Epidermal melanocyte (primary cell): ENCODE data around the gene NDUFV2.

Experiments
- DNase-seq: peaks from one replicate; pipeline ENCODE4 v3.0.0; 2011; ENCODE audit warnings: low spot score; ENCODE audit not compliant: insufficient read length

NDUFV2 gene

DNA sequence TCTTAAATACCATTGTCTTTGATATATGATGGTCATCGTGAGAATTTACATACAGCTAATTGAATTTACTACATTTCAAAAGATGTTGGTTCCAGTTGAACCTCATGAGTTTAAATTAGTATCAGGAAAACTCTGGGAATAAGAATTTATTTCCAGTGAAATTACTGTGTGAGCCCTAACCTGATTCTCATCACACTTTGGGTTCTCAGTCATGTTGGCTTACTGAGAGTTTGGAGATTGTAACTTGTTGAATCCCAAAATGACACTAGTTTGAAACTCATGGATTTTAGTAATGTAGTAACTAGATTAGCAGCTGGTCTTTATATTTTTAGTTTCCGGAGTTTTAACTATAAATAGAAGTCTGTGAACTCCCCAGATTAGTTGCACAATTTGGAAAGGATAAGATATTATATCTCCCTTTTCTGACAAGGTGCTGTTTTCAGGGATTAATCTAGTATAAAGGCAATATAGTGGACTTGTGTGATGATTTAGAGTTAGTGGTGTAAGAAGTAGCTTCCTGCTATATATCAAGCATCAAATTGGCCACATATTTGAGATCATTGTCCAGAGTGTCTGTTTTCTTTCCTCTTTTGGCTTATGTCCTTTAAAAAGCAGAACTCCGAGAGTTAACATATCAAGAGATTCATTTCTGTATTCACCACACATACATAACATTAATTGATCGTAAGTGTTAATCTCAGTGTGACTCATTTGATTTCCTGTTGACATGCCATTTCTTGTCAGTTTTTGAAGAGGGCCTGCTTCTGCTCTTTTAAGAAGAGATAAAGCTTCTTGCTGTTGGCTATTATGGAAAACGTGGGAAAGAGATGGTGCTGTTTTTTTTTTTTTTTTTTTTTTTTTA, 15.7 kb downstream of the NDUFV2 start:
- no peak for DNase-seq

DNA sequence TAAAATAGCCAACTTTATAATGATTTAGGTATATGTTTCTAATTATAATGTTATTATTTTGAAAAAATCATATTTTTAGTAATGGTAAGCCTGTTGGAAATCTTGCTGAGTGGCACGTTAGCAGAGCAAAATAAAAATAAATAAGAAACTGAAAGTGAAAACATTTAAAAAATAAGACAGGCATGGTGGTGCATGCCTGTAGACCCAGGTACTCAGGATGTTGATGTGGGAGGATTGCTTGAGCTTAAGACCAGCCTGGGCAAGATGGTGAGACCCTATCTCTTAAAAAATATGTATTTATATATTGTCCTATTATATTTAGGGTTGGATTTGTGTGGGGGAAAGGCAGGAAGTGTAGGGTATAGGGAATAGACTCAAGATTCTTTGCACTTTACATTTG, 18.3 kb downstream of the NDUFV2 start:
- no peak for DNase-seq

- DNase-seq: no peak
These were observed 21.0 kb downstream of the NDUFV2 start for GRCh38 chr18:9123520-9123919.

DNA sequence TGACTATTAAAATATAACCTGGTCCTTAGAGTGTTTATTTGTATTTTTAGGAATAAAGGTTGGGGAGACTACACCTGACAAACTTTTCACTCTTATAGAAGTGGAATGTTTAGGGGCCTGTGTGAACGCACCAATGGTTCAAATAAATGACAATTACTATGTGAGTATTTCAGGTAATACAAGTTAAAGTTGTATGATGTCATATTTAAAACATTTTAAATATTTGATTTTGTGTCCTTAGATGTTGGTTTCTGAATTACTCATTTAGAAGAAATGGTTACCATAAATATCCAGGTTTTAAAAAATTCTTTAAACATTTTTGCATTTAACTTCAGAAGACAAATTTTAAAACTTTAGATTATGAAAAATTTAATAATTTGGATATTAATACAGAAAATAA, 22.3 kb downstream of the NDUFV2 start:
- no peak for DNase-seq

DNA sequence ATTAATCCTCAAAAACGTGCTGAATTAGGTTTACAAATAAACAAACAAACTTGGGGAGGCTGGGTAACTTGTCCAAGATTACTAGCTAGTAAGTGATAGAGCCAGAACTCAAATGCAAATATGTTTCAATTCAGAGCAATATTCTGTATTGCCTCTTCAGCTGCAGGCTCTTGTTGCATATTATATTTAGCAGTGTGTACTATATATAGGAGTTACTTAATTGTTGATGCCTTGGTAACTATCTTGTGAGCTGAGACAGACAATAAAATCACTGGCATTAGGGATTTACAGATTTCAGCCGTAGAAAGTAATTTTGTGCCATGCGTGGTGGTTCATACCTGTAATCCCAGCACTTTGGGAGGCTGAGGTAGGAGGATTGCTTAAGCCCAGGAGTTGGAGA, 23.8 kb downstream of the NDUFV2 start:
- no peak for DNase-seq

- DNase-seq: no peak
These were observed 27.7 kb downstream of the NDUFV2 start for GRCh38 chr18:9130195-9130594.

DNA sequence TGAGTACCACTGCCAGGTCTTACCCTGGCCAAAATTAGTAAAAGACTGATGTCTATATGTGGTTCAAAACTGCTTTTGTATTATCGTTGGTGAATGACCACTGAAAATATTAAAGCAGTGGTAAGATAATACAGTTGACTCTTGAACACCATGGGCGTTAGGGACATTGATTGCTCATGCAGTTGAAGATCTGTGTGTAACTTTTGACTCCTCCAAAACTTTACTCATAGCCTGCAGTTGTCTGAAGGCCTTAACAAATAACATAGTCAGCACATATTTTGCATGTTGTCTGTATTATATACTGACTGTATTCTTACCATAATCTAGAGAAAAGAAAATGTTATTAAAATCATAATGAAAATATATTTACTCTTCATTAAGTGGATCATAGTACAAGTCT, 28.3 kb downstream of the NDUFV2 start:
- DNase-seq: no peak

GRCh38 chr18:9132628-9133027, 30.1 kb downstream of the NDUFV2 start:
- DNase-seq: no peak

DNA sequence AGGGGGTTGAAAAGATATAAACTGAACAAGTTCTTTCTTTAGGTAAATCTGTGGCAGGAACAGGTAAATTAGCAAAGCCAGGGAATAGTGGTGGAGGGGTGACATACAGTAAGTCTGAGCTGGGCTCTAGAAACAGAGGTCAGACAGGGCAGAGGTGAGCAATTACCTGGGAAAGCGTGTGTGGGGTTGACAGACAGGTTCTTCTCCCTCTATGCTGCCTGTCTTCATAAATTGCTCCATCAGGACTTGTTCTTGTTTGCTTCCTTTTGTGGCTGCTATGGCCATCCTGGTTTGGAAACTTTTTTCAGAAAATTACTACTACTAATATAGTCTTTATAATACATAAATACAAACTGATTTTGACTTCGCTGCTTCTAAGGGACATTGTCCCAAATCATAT, 30.7 kb downstream of the NDUFV2 start:
- DNase-seq: no peak

DNA sequence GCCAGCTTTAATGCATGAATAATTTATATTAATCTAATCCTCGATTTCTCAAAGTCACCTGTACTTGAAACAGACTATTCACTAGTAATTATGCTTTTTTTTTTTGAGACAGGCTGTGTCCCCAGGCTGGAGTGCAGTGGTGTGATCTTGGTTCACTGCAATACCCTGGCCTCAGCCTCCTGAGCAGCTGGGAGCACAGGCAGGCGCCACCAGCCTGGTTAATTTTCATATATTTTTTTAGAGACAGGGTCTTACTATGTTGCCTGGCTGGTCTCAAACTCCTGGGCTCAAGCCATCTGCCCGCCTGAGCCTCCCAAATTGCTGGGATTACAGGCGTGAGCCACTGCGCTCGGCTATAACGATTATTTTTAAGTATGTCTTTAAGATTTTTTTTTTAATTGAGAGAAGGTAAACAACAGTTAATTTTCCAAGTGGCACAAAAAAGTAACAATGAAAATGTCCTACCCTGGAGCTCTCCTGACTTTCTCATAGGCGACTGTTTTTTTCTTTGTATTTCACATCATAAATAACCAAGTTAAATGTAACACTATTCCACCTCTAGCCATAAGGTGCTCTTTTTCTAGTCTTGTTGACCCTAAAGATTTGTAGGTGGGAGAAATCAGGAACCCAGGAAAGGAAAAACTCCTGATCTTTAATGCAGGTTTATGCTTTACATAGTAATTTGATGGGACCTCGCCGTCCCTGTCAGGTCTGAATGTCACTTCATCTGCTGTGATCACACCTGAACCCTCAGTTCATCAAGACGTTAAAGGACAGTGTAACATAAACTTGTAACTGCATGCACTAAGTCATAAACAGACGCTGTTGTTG, 32.8 kb downstream of the NDUFV2 start:
- no peak for DNase-seq

- DNase-seq: no peak
These were observed 33.4 kb downstream of the NDUFV2 start for GRCh38 chr18:9135912-9136314.

DNA sequence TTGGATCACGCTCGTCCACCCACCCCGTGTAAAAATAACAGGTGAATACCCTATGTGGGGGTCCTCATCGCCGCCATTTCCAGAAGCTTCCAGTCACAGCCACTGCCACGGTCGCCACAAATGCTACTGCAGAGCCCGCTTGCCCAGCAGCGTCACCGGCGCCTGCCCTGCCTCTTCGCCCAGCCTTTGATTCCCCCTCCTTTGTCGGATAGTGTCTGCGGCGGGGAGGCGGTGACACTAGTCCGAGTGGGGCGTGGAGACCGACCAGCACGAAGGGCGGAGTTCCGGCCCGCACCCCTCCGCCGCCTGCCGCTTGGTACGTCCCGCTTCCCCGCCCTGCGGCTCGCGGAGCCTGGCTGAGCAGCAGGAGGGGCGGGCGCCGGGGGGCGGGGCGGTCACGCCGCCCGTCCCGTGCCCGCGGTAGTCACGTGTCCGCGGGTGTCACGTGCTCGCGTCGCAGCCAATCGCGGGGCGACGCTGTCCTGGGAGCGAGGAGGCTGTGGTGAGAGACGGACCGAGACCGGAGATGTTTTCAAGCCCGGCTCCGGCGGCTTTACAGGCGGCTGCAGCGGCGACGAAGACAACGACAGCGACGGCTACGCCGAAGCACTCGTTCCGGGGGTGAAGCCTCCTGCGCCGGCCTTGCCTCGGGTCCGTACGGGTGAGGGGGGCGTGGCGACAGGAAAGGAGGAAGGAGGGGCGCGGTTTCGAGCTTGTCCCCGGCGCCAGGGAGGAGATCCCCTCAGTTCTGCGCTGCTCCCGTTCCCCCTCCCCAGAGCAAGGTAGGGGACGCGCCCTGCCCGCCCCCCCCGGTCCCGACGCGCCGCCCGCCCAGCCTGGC, 34.0 kb downstream of the NDUFV2 start, which contains the start of gene ANKRD12:
TSS of gene ANKRD12 (plus strand) at position 467 of the 841 bp plus-strand sequence. CDS start 45,652 bp downstream, outside the sequence.
- peak; percentile 90 for DNase-seq

DNA sequence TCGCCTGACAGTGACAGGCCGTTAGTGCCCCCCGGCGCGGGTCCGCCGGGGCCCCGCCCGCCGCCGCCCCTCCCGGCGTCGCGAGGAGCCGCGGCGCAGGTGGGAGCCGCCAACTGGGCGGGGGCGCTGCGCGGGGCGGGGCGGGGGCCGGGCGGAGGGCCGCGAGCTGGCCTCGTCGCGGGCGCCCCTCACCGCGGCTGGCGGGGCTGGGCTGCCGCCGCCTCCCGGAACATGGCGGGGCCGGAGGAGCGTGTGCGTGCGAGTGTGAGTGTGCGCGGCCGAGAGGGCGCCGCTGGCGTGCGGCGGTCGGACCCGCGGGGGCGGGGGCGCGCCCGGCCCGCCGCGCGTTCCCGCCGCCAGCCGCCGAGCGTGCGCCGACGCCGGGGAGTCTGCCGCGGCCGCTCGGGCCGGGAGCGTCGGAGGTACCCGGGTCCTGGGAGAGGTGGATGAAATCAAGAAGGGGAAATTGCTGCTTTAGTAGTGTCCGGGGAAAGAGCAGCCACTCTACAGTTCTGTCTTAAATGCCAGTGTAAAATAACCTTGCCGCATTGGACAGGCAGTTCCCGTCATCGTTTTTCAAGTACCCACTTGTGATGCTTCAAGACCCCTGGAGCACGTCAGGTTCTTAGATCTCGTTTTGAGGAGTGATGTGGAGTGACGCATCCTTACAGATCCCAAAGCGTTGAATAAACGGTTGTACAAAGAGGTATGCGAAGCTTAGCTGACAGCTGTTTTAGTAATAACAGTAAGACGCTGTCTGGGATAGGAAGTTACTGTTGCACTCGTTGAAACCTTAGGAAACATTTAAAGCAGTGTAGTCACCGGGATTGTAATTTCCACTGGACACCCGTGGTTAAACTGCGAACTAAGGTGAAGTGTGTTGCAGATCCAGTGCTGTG, 34.9 kb downstream of the NDUFV2 start:
- DNase-seq: peak; percentile 44

DNA sequence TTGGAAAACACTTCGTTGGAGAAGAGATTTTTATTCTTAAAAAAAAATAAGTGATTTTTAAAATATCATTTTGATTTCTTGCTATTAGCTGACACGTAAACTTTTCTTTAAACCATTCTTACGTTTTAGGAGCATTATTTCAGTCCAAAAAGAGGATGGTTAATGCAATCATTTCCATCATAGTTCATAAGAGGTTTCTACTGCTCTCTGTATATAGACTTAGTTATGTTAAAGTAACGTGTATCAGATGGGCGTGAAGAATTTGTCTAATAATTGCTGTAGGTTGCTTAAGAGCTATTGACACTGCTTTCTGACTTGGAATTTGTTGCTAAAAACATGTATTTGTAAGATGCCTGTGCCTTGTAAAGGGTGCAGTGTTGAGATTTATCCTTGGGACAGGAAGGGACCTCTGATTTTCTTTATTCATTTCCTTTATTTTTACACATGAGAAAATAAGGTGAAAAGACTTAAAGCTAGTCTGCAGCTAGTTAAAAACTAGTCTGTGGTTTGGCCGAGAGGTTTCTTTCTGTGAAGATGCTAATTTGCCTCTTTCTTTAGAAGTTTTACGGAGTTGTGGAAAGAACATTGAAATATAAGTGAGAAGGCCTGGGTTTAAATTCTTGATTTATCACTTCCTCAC, 37.0 kb downstream of the NDUFV2 start:
- no peak for DNase-seq

DNA sequence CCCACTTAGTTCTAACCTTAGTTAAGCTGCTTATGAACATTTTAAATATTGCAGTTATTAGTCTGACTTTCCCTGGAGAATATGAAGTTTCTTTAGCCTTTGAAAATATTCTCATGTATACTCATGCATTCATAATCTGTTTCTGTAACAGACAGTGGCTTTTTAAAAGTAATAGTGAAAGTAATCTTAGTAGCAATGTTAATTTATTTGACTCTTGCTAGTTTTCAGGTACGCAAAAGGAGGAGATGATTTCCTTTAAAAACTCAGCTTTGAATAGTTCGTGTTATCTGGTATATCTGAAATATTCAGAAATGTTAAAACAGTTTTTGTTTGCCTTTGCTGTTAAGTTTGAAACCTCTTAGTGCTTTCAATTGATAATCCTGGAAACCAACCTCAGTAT, 37.9 kb downstream of the NDUFV2 start:
- DNase-seq: no peak

- no peak for DNase-seq
These were observed 38.5 kb downstream of the NDUFV2 start for GRCh38 chr18:9140984-9141383.

- no peak for DNase-seq
These were observed 43.7 kb downstream of the NDUFV2 start for GRCh38 chr18:9146224-9146623.

- peak; percentile 33 for DNase-seq
These were observed 45.1 kb downstream of the NDUFV2 start for GRCh38 chr18:9147440-9148202.

DNA sequence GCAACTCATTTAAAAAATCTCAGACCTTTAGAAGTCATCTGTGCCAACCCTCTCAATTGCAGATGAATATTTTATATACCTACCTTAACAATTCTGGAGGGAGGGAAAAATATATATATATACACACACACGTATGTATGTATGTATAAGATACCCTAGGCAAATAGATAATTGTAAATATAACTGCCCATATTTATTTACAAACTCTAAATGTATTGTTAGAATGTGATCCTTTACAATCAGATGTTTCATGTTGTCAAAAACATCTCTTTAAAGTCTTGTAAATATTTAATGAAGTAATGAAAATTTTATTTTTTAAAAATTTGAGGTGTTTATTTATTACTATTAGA, 45.7 kb downstream of the NDUFV2 start:
- no peak for DNase-seq
